HL-60/S4 treated with retinoic acid at 250 ng/mL for 4 days and 3 days (cell line): ENCODE measurements around the gene EEA1.

Experiments used
- in situ Hi-C: fragments of 300-500 bp; cut with MboI; formaldehyde crosslinking; loops from 2 replicates; pipeline ENCODE4 v1.7.0; 2022; ENCODE audit warnings: low sequenced_read_pairs

Gene EEA1

GRCh38 chr12:92938638-92939037 lies 9.5 kb upstream of the EEA1 start:
- in situ Hi-C loops, result no loop called here

- in situ Hi-C loops, result no loop called here
These were observed 8.9 kb upstream of the EEA1 start for GRCh38 chr12:92938018-92938417.

- in situ Hi-C loops, result no loop called here
These were observed 4.5 kb upstream of the EEA1 start for GRCh38 chr12:92933606-92934005.

- in situ Hi-C loops, result no loop called here
These were observed 1.3 kb upstream of the EEA1 start for GRCh38 chr12:92930421-92930820.

- in situ Hi-C loops, result no loop called here
These were observed 888 bp upstream of the EEA1 start for GRCh38 chr12:92929983-92930382.

- in situ Hi-C loops, result no loop called here
These were observed 604 bp downstream of the EEA1 start for GRCh38 chr12:92928421-92928961.

- in situ Hi-C loops, result no loop called here
These were observed 1.4 kb downstream of the EEA1 start for GRCh38 chr12:92927436-92928281.

DNA sequence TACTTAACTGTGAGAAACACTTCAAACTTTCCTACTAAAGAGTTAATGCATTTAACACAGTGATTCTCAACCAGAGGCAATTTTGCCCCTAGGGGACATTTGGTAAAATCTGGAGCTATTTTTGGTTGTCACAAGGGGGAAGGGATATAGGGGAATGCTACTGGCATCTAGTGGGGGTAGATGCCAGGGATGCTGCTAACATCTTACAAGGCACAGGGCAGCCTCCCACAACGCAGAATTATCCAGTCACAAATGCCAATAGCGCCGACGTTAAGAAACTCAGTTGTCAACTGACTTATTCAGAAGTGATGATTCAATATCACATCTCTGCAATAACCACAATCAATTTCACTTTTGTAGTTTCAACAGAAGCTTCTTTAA lies 2.0 kb downstream of the EEA1 start:
- in situ Hi-C loops, result no loop called here

DNA sequence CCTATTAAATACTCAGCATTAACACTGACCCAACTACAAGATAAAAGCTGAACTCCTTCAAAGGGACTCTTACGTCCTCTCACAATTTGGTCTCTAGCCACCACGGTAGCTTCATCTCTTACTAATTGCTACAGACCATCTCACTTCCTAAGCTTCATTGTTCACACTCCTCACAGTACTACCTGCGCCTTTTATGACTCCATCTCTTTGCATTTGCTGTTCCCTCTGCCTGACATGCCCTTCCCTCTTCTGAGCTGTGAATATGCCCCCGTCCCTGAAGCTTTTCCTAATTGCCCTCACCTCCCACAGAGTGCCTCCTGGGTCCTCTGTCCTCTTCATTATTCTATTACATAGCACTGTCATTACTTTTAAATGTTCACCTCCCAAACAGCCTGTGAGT lies 2.5 kb downstream of the EEA1 start:
- in situ Hi-C loops, result no loop called here

- in situ Hi-C loops, result no loop called here
These were observed 7.2 kb downstream of the EEA1 start for GRCh38 chr12:92921877-92922276.

DNA sequence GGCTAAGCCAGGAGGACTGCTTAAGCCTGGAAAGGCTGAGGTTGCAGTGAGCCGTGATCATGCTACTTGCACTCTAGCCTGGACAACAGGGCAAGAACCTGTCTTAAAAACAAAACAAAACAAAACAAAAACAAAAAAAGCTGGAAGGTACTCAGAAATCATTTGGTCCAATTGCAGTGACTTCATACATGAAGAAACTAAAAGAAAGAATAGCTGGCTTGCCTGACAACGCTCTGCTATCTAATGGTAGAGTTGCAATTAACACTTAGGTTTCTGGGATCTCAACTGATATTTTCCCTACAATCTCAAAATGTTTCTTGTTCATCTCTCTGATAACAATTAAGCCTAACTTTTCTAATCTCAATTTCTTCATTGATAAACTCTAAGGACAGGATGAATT lies 13.7 kb downstream of the EEA1 start:
- in situ Hi-C loops, result no loop called here

- in situ Hi-C loops, result no loop called here
These were observed 14.9 kb downstream of the EEA1 start for GRCh38 chr12:92914170-92914569.

GRCh38 chr12:92912672-92913071 lies 16.4 kb downstream of the EEA1 start:
- in situ Hi-C loops, result no loop called here

DNA sequence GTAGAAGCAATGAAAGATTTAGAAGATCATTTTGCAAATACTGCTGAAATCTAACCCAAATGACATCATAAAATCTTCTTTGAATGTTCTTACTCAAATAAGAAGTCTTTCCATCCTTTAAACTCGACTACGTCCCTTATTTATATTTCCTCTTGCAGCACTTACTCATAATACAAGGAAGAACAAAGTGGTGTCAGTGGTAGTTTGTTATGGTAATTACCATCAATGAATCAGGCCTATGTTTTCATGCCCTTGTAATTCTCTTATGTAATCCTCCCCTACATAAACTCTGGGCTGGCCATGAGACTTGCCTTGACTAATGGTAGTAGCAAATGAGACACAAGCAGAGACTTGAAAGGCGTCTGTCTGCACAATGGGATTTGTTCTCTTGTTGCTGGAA lies 17.0 kb downstream of the EEA1 start:
- in situ Hi-C loops, result no loop called here

DNA sequence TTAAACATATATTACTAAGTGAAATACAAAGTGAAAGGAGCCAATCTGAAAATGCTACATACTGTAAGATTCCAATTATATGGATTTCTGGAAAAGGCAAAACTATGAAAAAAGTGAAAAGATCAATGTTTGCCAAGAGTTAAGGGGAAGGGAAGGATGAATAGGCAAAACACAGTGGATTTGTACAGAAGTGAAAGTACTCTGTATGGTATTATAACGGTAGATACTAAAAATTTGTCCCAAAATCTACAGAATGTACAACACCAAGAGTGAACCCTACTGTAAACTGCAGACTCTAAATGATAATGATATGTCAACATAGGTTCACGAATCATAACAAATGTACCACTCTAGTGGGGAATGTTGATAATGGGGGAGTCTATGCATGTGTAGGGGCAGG lies 17.8 kb downstream of the EEA1 start:
- in situ Hi-C loops, result no loop called here

DNA sequence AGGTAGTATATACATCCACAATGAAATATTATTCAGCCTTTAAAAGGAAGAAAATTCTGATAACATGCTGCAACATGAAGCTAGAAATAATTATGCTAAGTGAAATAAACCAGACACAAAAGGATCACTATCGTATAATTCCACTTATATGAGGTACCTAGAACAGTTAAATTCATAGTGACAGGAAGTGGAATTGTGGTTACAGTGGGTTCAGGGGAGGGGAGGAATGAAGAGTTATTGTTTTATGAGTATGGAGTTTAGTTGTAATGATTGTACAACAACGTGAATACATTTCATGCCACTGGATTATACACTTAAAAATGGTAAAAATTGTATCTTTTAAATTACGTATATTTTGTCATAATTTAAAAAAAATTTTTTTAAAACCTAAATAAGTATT lies 21.0 kb downstream of the EEA1 start:
- in situ Hi-C loops, result no loop called here

DNA sequence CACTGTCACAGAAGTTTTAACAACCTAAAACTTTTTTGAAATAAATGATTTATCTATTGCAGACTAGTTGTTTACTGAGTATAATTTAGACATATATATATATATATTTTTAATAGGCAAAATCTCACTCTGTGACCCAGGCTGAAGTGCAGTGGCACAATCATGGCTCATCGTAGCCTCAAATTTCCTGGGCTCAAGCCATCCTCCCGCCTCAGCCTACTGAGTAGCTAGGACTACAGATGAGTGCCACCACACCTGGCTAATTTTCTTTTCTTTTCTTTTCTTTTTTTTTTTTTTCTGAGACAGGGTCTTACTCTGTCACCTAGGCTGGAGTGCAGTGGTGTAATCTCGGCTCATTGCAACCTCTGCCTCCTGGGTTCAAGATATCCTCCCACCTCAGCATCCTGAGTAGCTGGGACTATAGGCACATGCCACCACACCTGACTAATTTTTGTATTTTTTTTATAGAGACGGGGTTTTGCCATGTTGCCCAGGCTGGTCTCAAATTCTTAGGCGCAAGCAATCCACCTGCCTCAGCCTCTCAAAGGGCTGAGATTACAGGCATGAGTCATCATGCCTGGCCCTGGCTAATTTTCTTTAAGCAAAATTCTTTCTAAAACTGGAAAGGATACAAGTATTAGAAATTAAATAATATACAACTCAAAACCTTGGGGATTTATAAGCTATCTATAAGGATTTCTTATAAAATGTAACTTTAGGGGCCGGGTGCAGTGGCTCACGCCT lies 23.1 kb downstream of the EEA1 start:
- in situ Hi-C loops, result no loop called here

- in situ Hi-C loops, result no loop called here
These were observed 23.8 kb downstream of the EEA1 start for GRCh38 chr12:92905258-92905810.

- in situ Hi-C loops, result no loop called here
These were observed 28.2 kb downstream of the EEA1 start for GRCh38 chr12:92900941-92901340.

GRCh38 chr12:92899386-92900001 lies 29.6 kb downstream of the EEA1 start:
- in situ Hi-C loops, result no loop called here

DNA sequence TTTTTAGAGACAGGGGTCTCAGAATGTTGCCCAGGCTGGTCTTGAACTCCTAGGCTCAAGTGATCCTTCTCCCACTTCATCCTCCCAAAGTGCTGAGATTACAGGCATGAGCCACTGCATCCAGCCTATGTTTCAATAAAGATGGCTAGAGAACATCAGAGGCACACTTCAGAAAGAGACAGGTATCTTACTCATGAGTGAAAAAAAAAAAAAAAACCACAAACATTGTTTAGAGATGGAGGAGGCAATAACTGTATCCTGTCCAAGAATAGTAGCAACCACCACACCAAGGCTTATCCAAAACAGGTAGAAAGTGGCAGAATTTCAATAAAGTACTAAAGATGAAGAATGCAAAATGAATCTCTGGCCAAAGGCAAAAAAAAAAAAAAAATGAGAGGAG lies 30.3 kb downstream of the EEA1 start:
- in situ Hi-C loops, result no loop called here
